Astrocyte (in vitro differentiated cells and primary cell): ENCODE results near the gene XRCC6. TPM values are rescaled to one million over a fixed set of nuclear protein-coding genes. Genes with fewer than 3 reads are reported as not detected.
"Not testable (repeated sequence)": the region's sequence is repeated elsewhere in the genome, so short reads cannot be mapped to it uniquely, and the experiment has no call there.

ENCODE experiments used
- DNase-seq: peaks from one replicate; pipeline ENCODE4 v3.0.0-alpha.2; 2010; ENCODE audit warnings: low read depth
- FAIRE-seq: peaks from 2 replicates; lab custom pipeline; 2011; peaks lifted over from hg19 to GRCh38; lab: Jason Lieb, UNC
- H2AFZ ChIP-seq: 2 replicates; pipeline ENCODE4 v1.6.0; 2012; ENCODE audit warnings: low read depth, low read length, inconsistent platforms
- H3K27ac ChIP-seq: 2 replicates; pipeline ENCODE4 v1.5.1; 2011; ENCODE audit warnings: low read depth, low read length, inconsistent platforms
- H3K27me3 ChIP-seq: 2 replicates; pipeline ENCODE4 v1.6.0; 2011; ENCODE audit warnings: low read length, inconsistent platforms; ENCODE audit not compliant: insufficient read depth
- H3K36me3 ChIP-seq: 2 replicates; pipeline ENCODE4 v1.5.1; 2011; ENCODE audit warnings: low read length, inconsistent platforms; ENCODE audit not compliant: insufficient read depth
- H3K4me1 ChIP-seq: 2 replicates; pipeline ENCODE4 v1.5.1; 2011; ENCODE audit warnings: low read length, inconsistent platforms; ENCODE audit not compliant: insufficient read depth
- H3K4me2 ChIP-seq: 2 replicates; pipeline ENCODE4 v1.6.0; 2012; ENCODE audit warnings: low read length, inconsistent platforms
- H3K4me3 ChIP-seq: 2 replicates; pipeline ENCODE4 v1.5.1; 2011; ENCODE audit warnings: low read depth, mild to moderate bottlenecking, low read length, inconsistent platforms; ENCODE audit not compliant: insufficient read depth
- H3K79me2 ChIP-seq: 2 replicates; pipeline ENCODE4 v1.6.0; 2012; ENCODE audit warnings: mild to moderate bottlenecking, low read length, inconsistent platforms; ENCODE audit not compliant: insufficient read depth
- H3K9ac ChIP-seq: 2 replicates; pipeline ENCODE4 v1.6.0; 2012; ENCODE audit warnings: mild to moderate bottlenecking, low read length, inconsistent platforms
- H3K9me3 ChIP-seq: 2 replicates; pipeline ENCODE4 v1.5.1; 2012; ENCODE audit warnings: low read depth, mild to moderate bottlenecking, low read length, inconsistent platforms; ENCODE audit not compliant: insufficient read depth
- H4K20me1 ChIP-seq: 2 replicates; pipeline ENCODE4 v1.6.0; 2012; ENCODE audit warnings: low read length, inconsistent platforms; ENCODE audit not compliant: insufficient read depth
- H3K27ac Mint-ChIP-seq: one replicate; pipeline ENCODE4 v1.8.0; 2021; ENCODE audit warnings: mild to moderate bottlenecking, mixed read lengths; ENCODE audit not compliant: unreplicated experiment
- H3K27me3 Mint-ChIP-seq: one replicate; pipeline ENCODE4 v1.8.0; 2021; ENCODE audit warnings: low read depth, mixed read lengths; ENCODE audit not compliant: unreplicated experiment
- H3K36me3 Mint-ChIP-seq: one replicate; pipeline ENCODE4 v1.8.0; 2021; ENCODE audit warnings: low read depth, mixed read lengths; ENCODE audit not compliant: unreplicated experiment
- H3K4me1 Mint-ChIP-seq: one replicate; pipeline ENCODE4 v1.8.0; 2021; ENCODE audit warnings: low read depth, mixed read lengths; ENCODE audit not compliant: unreplicated experiment
- H3K4me3 Mint-ChIP-seq: one replicate; pipeline ENCODE4 v1.8.0; 2021; ENCODE audit warnings: mild to moderate bottlenecking, moderate library complexity, mixed read lengths; ENCODE audit not compliant: unreplicated experiment
- H3K9me3 Mint-ChIP-seq: one replicate; pipeline ENCODE4 v1.8.0; 2021; ENCODE audit warnings: mild to moderate bottlenecking, mixed read lengths; ENCODE audit not compliant: unreplicated experiment
- CTCF ChIP-seq: IDR thresholded peaks from 2 replicates; pipeline ENCODE4 v1.5.1; 2011; ENCODE audit warnings: low read depth, mild to moderate bottlenecking, inconsistent platforms, low read length, moderate library complexity; ENCODE audit not compliant: insufficient read depth
- EZH2 ChIP-seq: IDR thresholded peaks from 2 replicates; pipeline ENCODE4 v1.6.1; 2012; ENCODE audit warnings: mild to moderate bottlenecking, low read length, inconsistent platforms; ENCODE audit not compliant: insufficient read depth
- total RNA-seq: library from RNA; stranded (reverse); gene quantifications from 2 replicates; pipeline ENCODE4 v1.2.1, GENCODE V29; 2021

Gene XRCC6
- total RNA-seq, 1 donor from 2014 or later, result 232 TPM

- H3K36me3 ChIP-seq, result peaks cover 9% of the 10 kb centered on the region
- H3K79me2 ChIP-seq, result peaks cover 77% of the 10 kb centered on the region
- H3K9ac ChIP-seq, result peak overlapping the region; percentile 98
- peak overlapping the region; percentile 91 for H3K4me2 ChIP-seq
- H3K9me3 ChIP-seq, result no peaks in the 10 kb centered on the region
- H3K27ac ChIP-seq, result peak overlapping the region; percentile 98
- Mint-ChIP-seq H3K27ac (peak overlapping the region; percentile 96), H3K4me1 (peaks cover 5% of the 10 kb centered on the region), H3K27me3 (no peaks in the 10 kb centered on the region), H3K4me3 (peak overlapping the region; percentile 99), H3K36me3 (peaks cover 4% of the 10 kb centered on the region), H3K9me3 (no peaks in the 10 kb centered on the region)
- H3K4me3 ChIP-seq, result peak overlapping the region; percentile 96
- no peaks in the 10 kb centered on the region for H3K27me3 ChIP-seq
- DNase-seq (no peak), FAIRE-seq (no peak)
- peaks cover 29% of the 10 kb centered on the region for H4K20me1 ChIP-seq
- peaks cover 15% of the 10 kb centered on the region for H3K4me1 ChIP-seq
- TF ChIP-seq EZH2 (no peak), CTCF (no peak)
- peak overlapping the region; percentile 96 for H2AFZ ChIP-seq
Measured at GRCh38 chr22:41621911-41622179, 750 bp downstream of the XRCC6 start.

DNA sequence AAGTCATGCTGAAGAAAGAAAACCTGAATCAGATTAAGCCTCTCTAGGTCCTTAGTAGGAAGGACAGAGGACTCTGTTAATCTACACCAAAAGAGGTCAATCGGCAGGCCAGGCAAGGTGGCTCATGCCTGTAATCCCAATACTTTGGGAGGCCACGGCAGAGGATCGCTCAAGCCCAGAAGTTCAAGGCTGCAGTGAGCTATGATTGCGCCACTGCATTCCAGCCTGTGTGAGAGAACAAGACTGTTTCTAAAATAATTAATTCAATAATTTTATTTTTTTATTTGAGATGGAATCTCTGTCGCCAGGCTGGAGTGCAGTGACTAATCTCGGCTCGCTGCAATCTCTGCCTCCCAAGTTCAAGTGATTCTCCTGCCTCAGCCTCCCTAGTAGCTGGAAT, 4.5 kb downstream of the XRCC6 start:
- Histone ChIP-seq H3K79me2 (peaks cover 65% of the 10 kb centered on the region), H3K4me2 (no peak overlapping the region), H3K4me3 (no peak overlapping the region), H2AFZ (no peak overlapping the region), H3K27ac (no peak overlapping the region), H3K36me3 (peaks cover 29% of the 10 kb centered on the region), H3K9me3 (no peaks in the 10 kb centered on the region), H3K9ac (no peak overlapping the region), H3K4me1 (peaks cover 6% of the 10 kb centered on the region), H4K20me1 (peaks cover 32% of the 10 kb centered on the region), H3K27me3 (no peaks in the 10 kb centered on the region)
- no peak for TF ChIP-seq EZH2
- TF ChIP-seq CTCF, result no peak
- H3K27me3 Mint-ChIP-seq, result no peaks in the 10 kb centered on the region
- H3K4me1 Mint-ChIP-seq, result peaks cover 3% of the 10 kb centered on the region
- peaks cover 21% of the 10 kb centered on the region for H3K36me3 Mint-ChIP-seq
- H3K4me3 Mint-ChIP-seq, result no peak overlapping the region
- FAIRE-seq, result no peak
- no peaks in the 10 kb centered on the region for H3K9me3 Mint-ChIP-seq
- no peak for DNase-seq
- H3K27ac Mint-ChIP-seq, result no peak overlapping the region

DNA sequence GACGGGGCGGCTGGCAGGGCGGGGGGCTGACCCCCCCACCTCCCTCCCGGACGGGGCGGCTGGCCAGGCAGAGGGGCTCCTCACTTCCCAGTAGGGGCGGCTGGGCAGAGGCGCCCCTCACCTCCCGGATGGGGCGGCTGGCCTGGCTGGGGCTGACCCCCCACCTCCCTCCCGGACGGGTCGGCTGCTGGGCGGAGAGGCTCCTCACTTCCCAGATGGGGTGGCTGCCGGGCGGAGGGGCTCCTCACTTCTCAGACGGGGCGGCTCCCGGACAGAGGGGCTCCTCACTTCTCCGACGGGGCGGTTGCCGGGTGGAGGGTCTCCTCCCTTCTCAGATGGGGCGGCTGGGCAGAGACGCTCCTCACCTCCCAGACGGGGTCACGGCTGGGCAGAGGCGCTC, 10.0 kb downstream of the XRCC6 start:
- not testable (repeated sequence) for H3K4me3 ChIP-seq, H3K4me3 Mint-ChIP-seq, H3K27ac ChIP-seq, H3K27me3 Mint-ChIP-seq, H3K4me2 ChIP-seq, H3K4me1 Mint-ChIP-seq, H3K9ac ChIP-seq, H2AFZ ChIP-seq, H3K27me3 ChIP-seq, H3K9me3 Mint-ChIP-seq, H3K27ac Mint-ChIP-seq, FAIRE-seq, DNase-seq, H3K9me3 ChIP-seq, H3K4me1 ChIP-seq
- Histone ChIP-seq H3K36me3 (peaks cover 42% of the 10 kb centered on the region), H3K79me2 (peaks cover 44% of the 10 kb centered on the region), H4K20me1 (peaks cover 46% of the 10 kb centered on the region)
- peaks cover 24% of the 10 kb centered on the region for H3K36me3 Mint-ChIP-seq

GRCh38 chr22:41631615-41632014, 10.5 kb downstream of the XRCC6 start:
- not testable (repeated sequence) for H3K27ac ChIP-seq

DNA sequence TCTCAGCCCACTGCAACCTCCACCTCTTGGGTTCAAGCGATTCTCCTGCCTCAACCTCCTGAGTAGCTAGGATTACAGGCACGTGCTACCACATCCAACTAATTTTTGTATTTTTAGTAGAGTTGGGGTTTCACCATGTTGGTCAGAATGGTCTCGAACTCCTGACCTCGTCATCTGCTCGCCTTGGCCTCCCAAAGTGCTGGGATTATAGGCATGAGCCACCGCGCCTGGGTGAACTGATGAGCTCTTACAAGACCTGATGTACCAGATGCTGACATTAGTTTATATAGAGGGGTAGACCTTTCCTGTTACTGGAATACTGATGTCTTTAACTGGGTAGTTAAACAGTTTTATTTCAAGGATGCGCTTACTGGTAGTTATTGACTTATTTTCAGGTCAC, 13.5 kb downstream of the XRCC6 start:
- not testable (repeated sequence) for H3K27ac ChIP-seq, H3K4me3 Mint-ChIP-seq, H3K4me3 ChIP-seq, FAIRE-seq, DNase-seq, H3K9me3 ChIP-seq, H3K4me1 Mint-ChIP-seq, H3K4me2 ChIP-seq, H3K4me1 ChIP-seq, H2AFZ ChIP-seq, H3K9ac ChIP-seq, H3K27me3 Mint-ChIP-seq, H3K9me3 Mint-ChIP-seq, H3K27ac Mint-ChIP-seq, H3K27me3 ChIP-seq
- peaks cover 41% of the 10 kb centered on the region for H3K79me2 ChIP-seq
- H3K36me3 Mint-ChIP-seq, result peaks cover 10% of the 10 kb centered on the region
- peaks cover 47% of the 10 kb centered on the region for H3K36me3 ChIP-seq
- peaks cover 37% of the 10 kb centered on the region for H4K20me1 ChIP-seq

More at GRCh38 chr22:41631615-41632014, 10.5 kb downstream of the XRCC6 start:
- H3K4me3 Mint-ChIP-seq, FAIRE-seq, H3K9me3 ChIP-seq, H3K4me1 Mint-ChIP-seq, H2AFZ ChIP-seq, H3K4me1 ChIP-seq, H3K4me3 ChIP-seq, H3K4me2 ChIP-seq, H3K27me3 ChIP-seq, H3K27me3 Mint-ChIP-seq, H3K9me3 Mint-ChIP-seq, DNase-seq, H3K9ac ChIP-seq, H3K27ac Mint-ChIP-seq: not testable (repeated sequence)
- peaks cover 42% of the 10 kb centered on the region for H3K36me3 ChIP-seq
- peaks cover 50% of the 10 kb centered on the region for H4K20me1 ChIP-seq
- H3K36me3 Mint-ChIP-seq, result peaks cover 24% of the 10 kb centered on the region
- peaks cover 44% of the 10 kb centered on the region for H3K79me2 ChIP-seq
